HG03342 (cell line): ENCODE measurements around the gene DCLK1.

Experiments used
- ATAC-seq: cut with Tn5 transposase; IDR thresholded peaks from one replicate; pipeline ENCODE4 v1.9.1; 2021; ENCODE audit warnings: mild to moderate bottlenecking, moderate library complexity; ENCODE audit not compliant: unreplicated experiment

DCLK1 gene

DNA sequence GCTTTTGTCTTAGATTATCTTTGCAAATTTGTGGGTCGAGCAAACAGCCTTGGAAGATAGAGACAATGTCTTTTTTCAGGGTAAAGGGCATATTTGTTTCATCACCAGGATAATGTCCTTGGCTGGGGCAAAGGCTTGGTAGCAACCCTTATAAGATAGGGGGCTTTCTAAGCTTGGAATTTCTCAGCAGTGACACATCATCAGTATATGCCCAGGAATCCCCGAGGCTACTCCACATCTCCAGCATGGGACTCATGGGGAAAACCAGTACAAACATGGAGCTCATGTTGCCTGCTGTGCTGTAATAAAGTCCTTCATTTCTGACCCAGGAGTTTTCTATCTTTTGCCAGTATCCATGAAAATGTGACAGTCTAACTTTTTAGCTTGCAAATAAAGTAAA, 77.1 kb downstream of the DCLK1 start:
- no peak for ATAC-seq

DNA sequence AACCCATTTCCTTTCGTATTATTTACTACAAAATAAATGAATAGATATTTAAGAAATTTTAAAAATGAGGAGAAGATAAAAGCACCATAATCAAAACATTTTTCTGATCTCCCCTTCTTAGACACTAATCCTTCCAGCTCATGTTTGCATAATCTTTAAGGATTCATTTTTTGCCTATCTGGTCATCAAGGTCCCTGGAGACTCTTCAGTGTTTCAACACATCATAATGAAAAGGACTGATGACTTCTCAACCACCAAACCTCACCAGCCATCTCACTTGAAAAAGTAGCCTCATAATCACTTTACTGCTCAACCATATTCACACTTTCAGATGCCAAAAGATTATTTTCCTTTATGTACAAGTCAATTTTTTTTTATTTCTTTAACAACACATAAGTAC, 80.1 kb downstream of the DCLK1 start:
- ATAC-seq, result no peak

DNA sequence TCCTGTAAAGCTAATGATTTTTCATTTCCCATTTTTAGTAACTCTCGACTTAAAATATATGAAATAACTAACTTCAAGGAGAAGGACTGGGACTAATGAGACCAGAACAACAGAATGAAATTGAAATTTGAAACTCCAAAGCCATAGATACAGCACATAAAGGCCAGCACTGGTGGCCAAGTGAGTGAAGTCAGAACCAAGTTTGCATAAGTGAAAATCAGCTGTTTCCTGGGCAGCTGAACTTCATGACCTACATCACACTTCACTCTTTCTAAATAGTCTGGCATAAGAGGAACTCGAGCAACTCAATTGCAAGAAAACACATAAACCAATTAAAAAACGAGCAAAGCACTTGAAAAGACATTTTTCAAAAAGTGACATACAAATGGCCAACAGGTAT, 84.5 kb downstream of the DCLK1 start:
- ATAC-seq, result no peak

DNA sequence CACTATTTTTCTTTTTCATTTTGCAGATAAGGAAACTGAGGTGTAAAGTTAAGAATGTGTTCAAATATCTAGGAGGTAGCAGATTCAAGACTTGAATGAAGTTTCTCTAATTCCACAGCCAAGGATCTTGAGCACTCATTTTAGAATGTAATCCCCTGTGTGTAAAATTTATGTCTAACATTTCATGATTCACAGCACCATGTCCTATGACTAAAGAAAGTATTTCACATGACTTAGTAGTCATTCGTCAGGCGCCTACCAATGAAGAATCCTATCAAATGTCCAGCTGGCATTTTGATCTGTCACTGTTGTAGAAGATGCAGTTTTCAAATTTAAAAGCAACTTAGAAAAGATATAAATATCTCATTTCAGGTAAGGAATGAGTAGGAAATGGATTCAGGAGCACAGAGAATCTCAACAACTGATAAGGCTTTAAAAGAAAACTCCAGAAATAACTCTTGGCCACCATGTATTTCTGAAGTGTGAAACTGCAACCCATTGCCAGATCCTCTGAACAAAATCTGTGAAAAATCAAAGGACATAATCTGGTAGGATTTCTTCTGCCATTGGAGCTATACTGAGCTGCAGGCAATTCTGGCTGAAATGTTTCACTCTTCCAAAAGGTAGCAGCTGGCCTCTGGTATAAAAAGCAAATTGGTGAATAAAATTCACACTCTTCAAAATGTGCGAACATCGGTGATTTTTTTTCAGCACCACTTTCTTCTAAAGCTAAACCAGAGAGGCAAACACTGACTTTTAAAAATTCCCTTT, 92.2 kb downstream of the DCLK1 start:
- ATAC-seq, result no peak

DNA sequence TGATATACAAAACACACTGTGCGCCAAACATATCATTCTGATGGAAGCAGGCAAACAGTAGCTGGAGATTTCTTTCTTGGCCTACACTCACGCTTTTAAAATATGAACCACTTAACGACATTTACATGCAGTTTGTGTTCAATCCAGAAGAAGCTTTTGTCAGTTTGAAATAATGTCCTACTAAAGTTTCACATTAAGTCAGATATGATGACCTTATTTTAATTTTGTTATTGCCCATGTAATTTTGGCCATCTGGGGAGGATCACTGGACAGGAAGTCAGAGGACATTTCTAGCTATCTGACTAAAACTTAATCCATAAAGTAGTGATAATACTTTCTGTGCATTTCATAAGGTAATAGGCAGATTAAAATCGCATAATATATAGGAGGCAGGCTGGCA, 98.1 kb downstream of the DCLK1 start:
- no peak for ATAC-seq

DNA sequence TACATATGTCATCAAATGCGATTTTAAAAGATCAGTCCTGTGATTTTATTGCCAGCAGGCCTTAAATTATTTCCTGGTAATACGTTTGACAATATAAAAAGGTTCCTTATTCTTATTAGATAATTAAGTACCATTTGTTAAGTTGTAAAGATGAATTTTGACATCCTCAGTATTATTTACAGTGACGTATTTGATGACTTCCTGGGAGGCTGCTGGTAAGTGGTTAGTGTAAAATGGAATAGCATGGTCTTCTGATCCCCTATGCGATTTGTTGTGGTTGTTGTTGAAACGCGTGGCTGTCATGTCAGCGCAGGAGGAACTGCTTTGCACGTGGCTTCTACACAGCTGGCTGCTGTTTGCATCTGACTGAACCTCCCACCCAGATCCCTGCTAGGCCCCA, 99.7 kb downstream of the DCLK1 start:
- ATAC-seq, result no peak

DNA sequence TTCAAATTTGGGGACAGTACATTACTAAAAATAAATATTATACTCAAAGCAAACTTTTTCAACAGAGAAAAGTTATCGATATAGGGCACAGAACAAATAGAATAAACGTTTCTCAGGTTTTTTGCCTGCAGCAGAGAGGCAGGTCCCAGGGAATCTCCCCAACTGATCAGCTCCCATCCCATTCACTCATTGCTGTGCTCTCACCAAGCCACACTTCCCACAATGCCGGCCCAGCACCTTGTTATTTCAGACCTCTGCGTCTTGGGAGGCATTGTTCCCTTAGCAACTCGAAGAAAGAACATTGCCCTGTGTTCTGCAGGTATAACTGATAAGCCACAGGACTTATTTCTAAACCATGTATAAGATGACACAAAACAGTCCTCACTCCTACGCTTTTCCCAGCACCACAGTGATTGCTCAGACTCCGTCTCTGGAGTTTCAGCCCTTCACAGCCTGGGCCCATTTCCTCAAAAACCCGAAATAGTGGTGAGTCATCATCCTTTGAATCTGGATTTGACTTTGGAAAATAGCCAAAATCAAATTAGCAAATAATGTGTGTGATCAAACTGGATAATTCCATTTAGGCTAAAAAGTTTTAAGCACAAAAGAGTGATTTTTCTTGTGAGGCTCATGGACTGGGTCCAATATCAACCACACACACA, 100.4 kb downstream of the DCLK1 start:
- ATAC-seq, result no peak

DNA sequence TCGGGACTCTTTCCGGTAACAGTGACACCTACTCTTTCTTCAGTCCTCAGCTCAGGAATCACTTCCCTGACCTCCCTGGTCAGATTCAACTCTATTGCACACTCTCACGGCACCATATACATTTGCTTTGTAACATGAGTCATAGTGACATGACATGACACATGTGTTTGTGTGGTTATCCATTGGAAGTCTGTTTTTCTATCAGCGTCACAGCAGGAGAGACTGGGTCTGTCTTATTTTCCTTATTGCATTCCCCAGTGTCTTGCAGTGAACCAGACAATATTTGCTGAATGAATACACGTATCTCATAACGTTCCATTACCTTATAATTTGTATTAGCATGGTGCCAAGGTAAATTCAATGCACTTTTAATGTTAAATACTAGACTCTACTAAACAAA, 102.0 kb downstream of the DCLK1 start:
- no peak for ATAC-seq

DNA sequence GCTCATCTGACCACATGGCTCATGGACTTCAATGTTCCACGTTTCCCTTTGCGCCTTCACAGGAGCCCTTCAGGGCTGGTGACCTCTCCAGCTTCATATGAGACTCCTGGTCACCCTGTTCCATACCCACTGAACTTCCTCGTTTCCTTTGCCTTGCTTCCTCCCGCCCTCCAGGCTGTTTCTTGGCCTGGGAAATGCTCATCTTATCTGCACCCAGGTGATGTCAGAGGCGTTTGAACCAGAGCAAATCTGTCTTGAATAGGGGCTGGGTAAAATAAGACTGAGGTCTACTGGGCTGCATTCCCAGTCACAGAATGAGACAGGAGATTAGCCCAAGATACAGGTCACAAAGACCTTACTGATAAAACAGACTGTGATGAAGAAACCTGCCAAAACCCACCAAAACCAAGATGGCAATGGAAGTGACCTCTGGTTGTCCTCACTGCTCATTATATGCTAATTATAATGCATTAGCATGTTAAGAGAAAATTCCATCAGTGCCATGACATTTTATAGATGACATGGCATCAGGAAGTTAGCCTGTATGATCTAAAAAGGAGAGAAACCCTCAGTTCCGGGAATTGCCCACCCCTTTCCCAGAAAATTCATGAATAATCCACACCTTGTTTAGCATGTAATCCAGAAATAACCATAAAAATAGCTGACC, 102.7 kb downstream of the DCLK1 start:
- no peak for ATAC-seq

DNA sequence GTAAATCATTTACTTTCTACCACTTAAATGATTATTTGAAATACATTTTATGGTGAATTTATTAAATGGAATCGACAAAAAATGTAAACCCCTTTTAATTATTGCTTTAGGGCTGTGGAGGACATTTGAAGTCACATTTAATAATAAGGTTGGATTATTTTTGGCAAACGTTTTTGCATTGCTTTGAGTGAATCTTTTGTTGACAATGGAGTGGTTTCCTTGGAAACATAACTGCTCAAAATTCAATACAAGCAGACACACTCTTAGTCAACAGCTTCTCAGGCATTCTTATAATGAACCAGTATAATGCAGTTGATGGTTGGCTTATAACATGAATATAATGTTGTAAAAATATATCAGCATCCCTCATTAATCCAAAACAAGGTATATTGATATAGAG, 104.7 kb downstream of the DCLK1 start:
- no peak for ATAC-seq

DNA sequence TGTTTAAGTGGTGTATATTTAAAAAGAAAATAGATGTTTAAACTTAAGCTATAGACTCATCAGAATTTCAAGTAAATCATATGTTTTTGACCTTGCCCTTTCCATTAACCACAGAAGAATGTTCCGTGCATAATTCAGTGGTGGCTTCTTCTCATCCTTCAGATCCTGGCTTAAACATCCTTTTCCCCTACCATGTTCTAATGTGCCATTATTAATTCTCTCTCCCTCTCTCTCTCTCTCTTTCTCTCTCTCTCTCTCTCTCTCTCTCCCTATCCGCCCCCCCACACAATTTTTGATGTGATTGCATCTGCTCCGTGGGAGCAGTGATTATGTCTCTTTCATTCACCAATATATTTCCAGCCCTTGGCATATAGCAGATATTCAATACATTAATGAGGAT, 116.4 kb downstream of the DCLK1 start:
- ATAC-seq, result no peak

DNA sequence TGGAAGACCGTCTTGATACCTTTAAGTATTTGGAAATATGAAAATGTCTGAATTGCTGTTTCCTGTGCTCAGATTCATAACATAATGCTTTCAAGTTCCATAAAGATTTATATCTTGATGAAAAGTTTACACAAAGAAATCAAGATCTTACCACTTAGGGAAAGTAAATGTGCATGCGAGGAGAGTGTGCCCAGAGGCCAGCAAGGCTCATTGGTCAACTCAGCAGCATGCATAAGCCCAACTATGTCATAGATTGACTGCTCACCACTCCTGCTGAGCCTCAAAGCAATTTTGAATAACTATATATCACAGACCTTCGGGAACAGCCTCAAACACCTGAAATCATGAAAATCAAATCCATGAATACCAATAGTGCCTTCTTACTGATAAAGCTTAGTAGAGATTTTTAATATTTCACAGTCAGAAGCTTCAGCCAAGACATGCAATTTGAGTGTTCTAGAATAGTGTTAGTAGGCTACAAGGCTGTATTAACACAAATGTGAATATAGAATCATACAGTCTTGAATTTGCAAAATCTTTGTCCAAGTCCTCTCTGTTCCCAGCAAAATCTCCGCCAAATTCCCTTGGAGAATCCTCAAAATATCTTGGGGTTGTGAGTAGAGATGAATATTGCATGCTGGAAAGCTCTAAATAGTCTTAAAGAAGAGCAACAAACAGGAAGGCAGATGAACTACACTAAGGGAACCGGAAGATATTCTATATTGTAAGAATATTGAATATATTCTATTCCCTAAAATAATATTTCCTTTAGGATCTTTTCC, 124.1 kb downstream of the DCLK1 start:
- ATAC-seq, result no peak

DNA sequence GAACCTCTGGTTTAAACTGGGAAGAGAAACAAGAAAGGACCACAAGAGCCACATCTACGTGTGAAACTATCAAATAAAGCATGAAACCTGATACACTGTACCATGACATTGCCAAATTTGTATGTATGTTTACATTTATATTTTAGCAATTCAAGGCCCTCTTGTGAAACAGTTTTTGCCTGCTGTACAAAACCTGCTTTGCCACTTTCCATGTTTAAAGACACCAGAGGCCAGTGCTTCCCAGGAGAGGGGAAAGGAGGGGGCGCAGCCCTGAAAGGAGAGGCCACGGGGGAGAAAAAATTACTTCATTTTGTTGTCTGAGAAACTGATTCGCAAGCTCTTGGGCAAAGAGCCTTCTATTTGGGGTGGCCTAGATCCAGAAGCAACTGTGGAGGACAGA, 124.8 kb downstream of the DCLK1 start:
- ATAC-seq, result no peak

DNA sequence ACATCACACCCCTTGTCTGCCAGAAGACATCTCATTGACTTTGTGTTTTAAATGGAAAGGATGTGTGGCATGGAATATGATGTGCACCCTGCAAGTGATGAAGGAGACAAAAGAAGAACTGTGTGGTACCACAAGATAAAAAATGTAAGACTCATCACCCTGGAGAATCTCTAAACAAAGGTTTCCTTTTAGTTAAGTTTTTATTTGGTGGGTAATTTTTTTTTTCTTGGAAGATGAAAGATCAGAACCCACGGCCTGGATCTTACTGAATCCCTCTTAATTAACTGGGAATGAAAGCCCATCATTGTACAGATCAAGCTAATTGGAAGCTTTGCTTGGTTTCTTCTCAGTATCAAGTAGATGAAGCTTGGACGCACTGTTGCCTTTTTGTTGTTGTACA, 129.6 kb downstream of the DCLK1 start:
- ATAC-seq, result no peak

DNA sequence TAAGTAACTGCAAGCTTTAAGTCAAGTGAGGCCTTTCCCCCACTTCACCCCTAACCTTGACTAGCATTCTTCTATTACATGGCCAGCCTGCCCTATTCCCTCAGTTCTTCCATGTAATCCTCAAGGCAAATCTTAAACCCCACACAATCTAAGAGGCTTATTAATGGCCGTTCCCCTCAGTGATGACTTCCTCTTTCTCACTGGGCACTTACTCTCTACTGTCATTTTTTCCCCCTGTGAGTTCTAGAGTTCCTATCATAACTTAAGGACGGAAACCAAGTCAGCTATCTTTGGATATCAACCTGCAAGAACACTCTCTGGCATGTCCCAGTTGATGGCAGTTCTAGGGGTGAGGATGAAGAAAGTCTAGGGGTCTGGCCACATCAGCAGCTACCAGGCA, 131.2 kb downstream of the DCLK1 start:
- no peak for ATAC-seq

DNA sequence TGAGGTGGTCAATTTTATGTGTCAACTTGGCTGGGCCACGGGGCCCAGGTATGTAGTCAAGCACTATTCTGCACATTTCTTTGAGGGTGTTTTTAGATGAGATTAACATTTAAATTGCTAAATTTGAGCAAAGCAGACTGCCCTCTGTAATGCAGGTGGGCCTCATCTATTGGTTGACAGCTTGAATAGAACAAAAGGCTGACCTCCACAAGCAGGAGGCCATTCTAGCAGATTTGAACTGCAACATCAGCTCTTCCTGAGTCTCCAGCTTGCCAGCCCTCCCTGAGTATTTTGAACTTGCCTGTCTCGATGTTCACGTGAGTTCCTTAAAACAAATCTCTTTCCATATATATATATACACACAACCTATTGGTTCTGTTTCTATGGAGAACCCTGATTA, 134.8 kb downstream of the DCLK1 start:
- ATAC-seq, result no peak

DNA sequence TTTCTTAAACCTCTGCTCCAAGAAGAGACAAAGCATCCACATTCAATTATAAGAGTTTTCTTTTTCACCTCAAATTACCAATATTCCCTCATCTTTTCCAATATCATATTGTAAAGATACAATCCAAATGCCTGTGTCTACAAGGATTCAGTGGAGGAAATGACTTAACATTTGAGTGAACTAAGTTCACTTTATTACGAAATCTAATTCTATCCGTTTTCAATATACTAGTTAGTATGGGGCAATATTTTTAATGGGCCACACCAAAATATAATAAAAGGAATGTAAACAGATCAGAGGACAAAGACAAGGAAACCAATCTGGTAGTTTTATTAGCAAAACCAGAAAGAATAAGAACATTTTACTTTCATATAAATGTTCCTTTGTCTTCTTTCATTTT, 136.0 kb downstream of the DCLK1 start:
- ATAC-seq, result no peak

DNA sequence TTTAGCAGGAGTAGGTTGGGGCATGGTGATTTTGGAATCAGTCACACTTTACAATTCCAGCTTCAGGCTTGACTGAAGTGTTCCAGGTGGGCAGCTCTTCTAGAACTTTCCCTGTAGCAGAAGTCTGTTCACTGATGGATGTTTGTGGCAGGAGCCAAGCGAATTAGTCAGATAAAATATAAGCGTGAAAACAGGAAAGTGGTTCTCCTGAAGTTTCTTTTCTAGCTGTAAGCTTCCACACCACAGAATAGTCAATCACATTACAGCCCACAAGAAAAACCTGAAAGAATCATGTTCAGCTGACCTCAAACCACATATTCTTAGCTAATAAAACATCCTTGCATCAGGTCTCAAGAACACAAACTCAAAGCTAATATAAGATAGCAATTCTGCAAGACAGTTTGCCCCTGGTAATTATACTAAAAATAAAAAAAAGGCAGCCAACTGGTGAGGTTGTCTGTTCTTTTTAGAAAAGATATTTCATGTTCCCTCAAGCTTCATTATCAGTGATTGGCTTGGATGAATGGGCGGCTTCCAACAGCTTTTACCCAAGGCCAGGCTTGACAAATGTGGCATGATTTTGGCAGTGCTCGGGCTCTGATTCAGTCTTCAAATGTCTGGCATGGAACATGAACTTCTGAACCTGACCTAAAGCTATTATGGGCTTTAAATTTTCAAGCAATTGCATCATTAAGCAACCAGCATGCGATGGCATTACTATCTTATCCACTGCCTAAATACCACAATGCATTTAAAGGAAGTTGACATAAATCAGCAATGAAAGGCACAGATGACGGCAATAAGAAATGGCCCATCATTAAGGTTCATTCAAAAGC, 136.8 kb downstream of the DCLK1 start:
- no peak for ATAC-seq

DNA sequence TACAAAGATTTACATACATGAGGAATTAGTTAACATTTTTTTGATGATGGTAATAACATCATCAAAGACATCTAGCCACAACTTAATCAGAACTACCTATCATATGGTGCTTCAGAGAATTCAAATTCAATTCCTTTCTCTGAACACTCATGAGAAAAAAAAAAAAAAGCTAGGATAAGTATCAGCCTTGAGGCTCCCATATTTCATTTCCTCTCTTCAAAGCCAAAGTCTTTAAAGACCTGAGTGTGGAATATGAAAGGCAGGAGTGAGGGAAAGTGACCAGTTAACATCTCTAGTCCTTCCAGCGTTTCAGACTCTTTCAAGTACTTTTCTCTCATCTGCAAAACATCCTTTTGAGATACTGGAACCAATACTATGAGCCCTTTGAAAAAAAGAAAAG, 137.5 kb downstream of the DCLK1 start:
- ATAC-seq, result no peak

DNA sequence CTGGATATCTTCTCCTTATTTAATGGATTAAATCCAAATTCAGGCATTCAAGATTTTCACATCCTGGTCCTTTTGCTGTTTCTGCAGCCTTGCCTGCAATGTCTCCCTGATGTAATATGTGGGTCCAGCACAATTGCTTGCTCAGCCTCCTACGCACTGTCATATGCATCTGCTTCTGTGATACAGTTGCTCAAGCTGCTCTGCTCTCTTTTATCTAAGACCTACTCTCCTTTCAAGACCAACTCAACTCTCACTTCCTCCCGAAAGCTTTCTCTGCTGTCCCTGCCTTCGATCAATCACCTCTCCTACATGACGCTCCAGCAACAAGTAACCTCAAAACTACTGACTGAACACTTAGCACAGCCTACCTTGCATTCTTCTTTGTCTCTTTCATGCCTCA, 138.2 kb downstream of the DCLK1 start:
- ATAC-seq, result no peak

DNA sequence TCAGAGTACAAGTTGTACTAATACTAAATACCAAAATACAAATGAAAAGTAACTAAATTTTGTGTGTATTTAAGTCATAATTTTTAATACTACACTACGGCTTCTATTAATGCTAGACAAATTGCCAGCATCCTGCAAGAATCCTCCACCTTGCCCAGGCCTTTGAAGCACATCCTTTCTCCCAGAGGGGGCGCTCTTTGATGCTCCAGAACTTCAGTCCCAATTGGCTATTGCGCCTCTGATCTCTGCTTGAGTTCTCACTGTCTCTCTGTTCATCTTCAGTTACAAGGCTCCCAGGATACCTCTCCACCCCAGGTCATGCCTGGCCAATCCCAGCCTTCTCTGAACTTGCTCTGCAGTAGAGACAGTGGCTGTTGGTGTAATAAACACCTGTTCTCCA, 141.0 kb downstream of the DCLK1 start:
- ATAC-seq, result no peak
